HG02571 (cell line): ENCODE data around the gene WTAP.

Experiments
- ATAC-seq: cut with Tn5 transposase; IDR thresholded peaks from one replicate; pipeline ENCODE4 v1.9.1; 2021; ENCODE audit warnings: mild to moderate bottlenecking, moderate library complexity; ENCODE audit not compliant: unreplicated experiment

Gene WTAP

GRCh38 chr6:159800141-159800865 is 73.0 kb downstream of the WTAP start, which contains the start of gene PNLDC1:
Gene PNLDC1 (plus strand): TSS chr6:159800276. CDS start chr6:159800308, 32 bp downstream.
- no peak for ATAC-seq

GRCh38 chr6:159801935-159802334 is 74.6 kb downstream of the WTAP start:
- no peak for ATAC-seq

- ATAC-seq = no peak
Observed at GRCh38 chr6:159804504-159804903, 77.2 kb downstream of the WTAP start.

- no peak for ATAC-seq
Observed at GRCh38 chr6:159805440-159806020, 78.2 kb downstream of the WTAP start.
